Osteocyte (in vitro differentiated cells): ENCODE results near the gene RSRC1. TPM values are rescaled to one million over a fixed set of nuclear protein-coding genes. Genes with fewer than 3 reads are reported as not detected.

ENCODE experiments used
- DNase-seq: peaks from one replicate; pipeline ENCODE4 v3.0.0; 2021; ENCODE audit warnings: mixed read lengths; ENCODE audit not compliant: unreplicated experiment; ENCODE audit errors: extremely low spot score
- H3K27ac Mint-ChIP-seq: one replicate; pipeline ENCODE4 v1.8.0; 2021; ENCODE audit warnings: mild to moderate bottlenecking, mixed read lengths; ENCODE audit not compliant: unreplicated experiment
- H3K27me3 Mint-ChIP-seq: one replicate; pipeline ENCODE4 v1.8.0; 2021; ENCODE audit warnings: mixed read lengths; ENCODE audit not compliant: unreplicated experiment
- H3K36me3 Mint-ChIP-seq: one replicate; pipeline ENCODE4 v1.8.0; 2021; ENCODE audit warnings: mixed read lengths; ENCODE audit not compliant: unreplicated experiment
- H3K4me1 Mint-ChIP-seq: one replicate; pipeline ENCODE4 v1.8.0; 2021; ENCODE audit warnings: mixed read lengths; ENCODE audit not compliant: unreplicated experiment
- H3K4me3 Mint-ChIP-seq: one replicate; pipeline ENCODE4 v1.8.0; 2021; ENCODE audit warnings: mild to moderate bottlenecking, moderate library complexity, mixed read lengths; ENCODE audit not compliant: unreplicated experiment
- H3K9me3 Mint-ChIP-seq: one replicate; pipeline ENCODE4 v1.8.0; 2021; ENCODE audit warnings: mixed read lengths; ENCODE audit not compliant: unreplicated experiment
- CTCF ChIP-seq: fragments of 200-600 bp; sonication (generic); IDR thresholded peaks from 2 replicates; pipeline ENCODE4 v1.5.0; 2021; ENCODE audit warnings: antibody characterized with exemption, mild to moderate bottlenecking, moderate library complexity
- total RNA-seq: library from RNA; stranded (reverse); gene quantifications from 2 replicates; pipeline ENCODE4 v1.2.1, GENCODE V29; 2021

RSRC1 gene
- total RNA-seq, 1 donor from 2014 or later, result 26.3 TPM

DNA sequence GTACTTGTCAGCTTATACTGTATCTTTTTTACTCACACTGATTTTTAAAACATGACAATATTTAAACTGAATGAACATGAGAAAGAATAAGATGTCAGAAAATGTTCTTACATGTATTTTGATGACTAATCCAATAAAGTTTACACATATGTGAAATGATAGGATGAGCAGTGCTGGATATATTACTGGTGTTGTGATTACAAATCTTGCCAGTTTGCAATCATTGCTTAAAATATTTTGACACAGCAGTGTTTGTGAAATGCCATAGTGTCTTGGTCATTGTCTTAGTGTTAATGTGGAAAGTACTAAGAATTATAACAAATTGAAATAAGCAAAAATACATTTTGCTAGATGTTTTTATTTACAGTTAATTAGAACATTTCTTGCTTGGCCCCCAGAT is 342.4 kb downstream of the RSRC1 start:
- Mint-ChIP-seq H3K27me3 (no peaks in the 10 kb centered on the region), H3K27ac (no peak overlapping the region), H3K9me3 (no peaks in the 10 kb centered on the region), H3K4me1 (peaks cover 10% of the 10 kb centered on the region), H3K4me3 (no peak overlapping the region), H3K36me3 (no peaks in the 10 kb centered on the region)
- no peak for DNase-seq
- TF ChIP-seq CTCF, result no peak

DNA sequence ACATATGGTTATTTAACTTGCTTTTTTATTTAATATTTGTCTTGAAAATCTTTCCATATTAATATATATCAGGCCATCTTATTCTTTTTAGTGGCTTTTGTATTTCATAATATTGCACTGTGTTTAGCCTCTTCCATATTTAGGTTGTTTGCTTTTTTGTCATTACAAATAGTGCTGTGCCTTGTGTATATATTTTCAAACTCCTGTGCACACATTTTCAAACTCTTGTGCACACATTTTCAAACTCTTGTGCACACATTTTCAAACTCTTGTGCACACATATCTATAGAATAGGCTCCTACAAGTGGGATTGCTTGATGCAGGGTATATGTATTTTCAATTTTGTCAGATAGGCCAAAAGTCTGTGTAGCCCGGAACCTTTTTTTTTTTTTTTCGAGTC is 343.1 kb downstream of the RSRC1 start:
- no peak for DNase-seq
- TF ChIP-seq CTCF, result no peak

GRCh38 chr3:158453865-158454264 is 344.0 kb downstream of the RSRC1 start:
- H3K9me3 Mint-ChIP-seq, result no peaks in the 10 kb centered on the region
- no peaks in the 10 kb centered on the region for H3K36me3 Mint-ChIP-seq
- no peaks in the 10 kb centered on the region for H3K27me3 Mint-ChIP-seq
- no peak for TF ChIP-seq CTCF
- H3K4me3 Mint-ChIP-seq, result no peak overlapping the region
- H3K27ac Mint-ChIP-seq, result no peak overlapping the region
- peaks cover 10% of the 10 kb centered on the region for H3K4me1 Mint-ChIP-seq
- no peak for DNase-seq

More for the DNA sequence above, 343.1 kb downstream of the RSRC1 start:
- Mint-ChIP-seq H3K27ac (no peak overlapping the region), H3K4me3 (no peak overlapping the region), H3K4me1 (peaks cover 10% of the 10 kb centered on the region), H3K9me3 (no peaks in the 10 kb centered on the region), H3K36me3 (no peaks in the 10 kb centered on the region), H3K27me3 (no peaks in the 10 kb centered on the region)

- no peak for DNase-seq
- H3K27me3 Mint-ChIP-seq, result no peaks in the 10 kb centered on the region
- TF ChIP-seq CTCF, result no peak
- H3K4me3 Mint-ChIP-seq, result no peak overlapping the region
- H3K36me3 Mint-ChIP-seq, result no peaks in the 10 kb centered on the region
- peaks cover 10% of the 10 kb centered on the region for H3K4me1 Mint-ChIP-seq
- no peaks in the 10 kb centered on the region for H3K9me3 Mint-ChIP-seq
- H3K27ac Mint-ChIP-seq, result no peak overlapping the region
Observed at GRCh38 chr3:158455406-158455805, 345.5 kb downstream of the RSRC1 start.

DNA sequence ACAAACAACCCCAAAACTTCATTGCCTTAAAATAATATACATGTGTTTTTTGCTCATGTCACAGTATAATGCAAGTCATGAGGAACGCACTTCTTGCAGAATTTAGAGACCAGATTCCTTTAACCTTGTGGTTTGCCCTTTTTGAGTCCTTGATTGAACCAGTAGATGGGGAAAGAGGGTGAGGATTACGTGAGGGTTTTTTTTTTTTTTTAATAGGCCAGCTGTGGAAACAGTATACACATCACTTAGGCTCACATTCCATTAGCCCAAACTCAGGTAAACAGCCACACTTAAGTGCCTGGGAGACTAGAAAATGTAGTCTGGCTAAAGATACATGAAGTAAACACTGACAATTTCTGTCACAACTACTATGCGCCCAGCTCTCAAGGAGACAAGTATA is 346.2 kb downstream of the RSRC1 start:
- H3K27me3 Mint-ChIP-seq, result no peaks in the 10 kb centered on the region
- no peak for TF ChIP-seq CTCF
- peaks cover 10% of the 10 kb centered on the region for H3K4me1 Mint-ChIP-seq
- no peak overlapping the region for H3K27ac Mint-ChIP-seq
- no peak for DNase-seq
- H3K9me3 Mint-ChIP-seq, result no peaks in the 10 kb centered on the region
- no peaks in the 10 kb centered on the region for H3K36me3 Mint-ChIP-seq
- no peak overlapping the region for H3K4me3 Mint-ChIP-seq
